ENCODE results near the gene KAT2A.

The KAT2A gene

GRCh38 chr17:42113293-42114069, 7.7 kb downstream of the KAT2A start:
- no peak overlapping the region for H3K4me3 ChIP-seq (ENCODE audit: low read depth, low read length)
- TF ChIP-seq CTCF (IDR thresholded peaks at IDR 0.05; ENCODE audit: borderline replicate concordance, insufficient read depth, low read depth, low read length) = no peak

- TF ChIP-seq CTCF (IDR thresholded peaks at IDR 0.05; ENCODE audit: borderline replicate concordance, insufficient read depth, low read depth, low read length) = no peak
- peak within 1 kb of the TSS; percentile 53 for H3K4me3 ChIP-seq (ENCODE audit: low read depth, low read length)
Measured at GRCh38 chr17:42112552-42113176, 8.5 kb downstream of the KAT2A start, which contains the start of gene DHX58. Gene DHX58, minus strand, starts transcription at chr17:42112714. Its CDS starts 822 bp downstream, at chr17:42111892.

- H3K4me3 ChIP-seq (ENCODE audit: low read depth, low read length) = peak overlapping the region; percentile 53
- no peak for TF ChIP-seq CTCF (IDR thresholded peaks at IDR 0.05; ENCODE audit: borderline replicate concordance, insufficient read depth, low read depth, low read length)
Measured at GRCh38 chr17:42111871-42112551, 9.2 kb downstream of the KAT2A start.

- no peak overlapping the region for H3K4me3 ChIP-seq (ENCODE audit: low read depth, low read length)
Measured at GRCh38 chr17:42111265-42111636, 9.9 kb downstream of the KAT2A start.

GRCh38 chr17:42110301-42111264, 10.6 kb downstream of the KAT2A start:
- no peak for TF ChIP-seq CTCF (IDR thresholded peaks at IDR 0.05; ENCODE audit: borderline replicate concordance, insufficient read depth, low read depth, low read length)
- H3K4me3 ChIP-seq (ENCODE audit: low read depth, low read length) = no peak overlapping the region

More at GRCh38 chr17:42111265-42111636, 9.9 kb downstream of the KAT2A start:
- no peak for TF ChIP-seq CTCF (IDR thresholded peaks at IDR 0.05; ENCODE audit: borderline replicate concordance, insufficient read depth, low read depth, low read length)

GRCh38 chr17:42109086-42109485, 12.1 kb downstream of the KAT2A start:
- no peak for TF ChIP-seq CTCF (IDR thresholded peaks at IDR 0.05; ENCODE audit: borderline replicate concordance, insufficient read depth, low read depth, low read length)
- H3K4me3 ChIP-seq (ENCODE audit: low read depth, low read length) = no peak overlapping the region
